K562 (cell line): Measurements from ENCODE around the gene CSN3. TPM values are rescaled to one million over a fixed set of nuclear protein-coding genes. Genes with fewer than 3 reads are reported as not detected.

Experiments used
- ATAC-seq: fragments of 200-7000 bp; cut with Tn5 transposase; 3 replicates; pipeline ENCODE4 v1.9.1; 2020; ENCODE audit warnings: moderate library complexity
- BruUV-seq: library from RNA; stranded (reverse); fragments of 400-500 nt; replicated peaks from 2 replicates; lab custom pipeline; 2021; lab: Mats Ljungman, UMichigan
- CTCF ChIA-PET: fragments of 300-600 bp; formaldehyde crosslinking; extraction: SDS; loops from one replicate; lab custom pipeline; 2021; ENCODE audit warnings: low intra/inter-chr PET ratio; lab: Yijun Ruan, JAX
- POLR2A ChIA-PET: fragments of 300-600, 350-650 bp; sonication (Branson Sonifier 250); formaldehyde crosslinking; extraction: SDS; loops from one replicate; lab custom pipeline; 2021; ENCODE audit warnings: antibody characterized with exemption, inconsistent platforms; lab: Yijun Ruan, JAX
- DNase-seq, 4 experiments: peaks; one replicate each; pipeline versions ENCODE4 v3.0.0 to v3.0.0-alpha.2; 2011 to 2018; ENCODE audit warnings: low spot score in 3 of 4, mixed read lengths in 3 of 4; ENCODE audit errors: extremely low read depth in 1 of 4
- FAIRE-seq: peaks from 2 replicates; lab custom pipeline; 2011; peaks lifted over from hg19 to GRCh38; lab: Jason Lieb, UNC
- H2AFZ ChIP-seq: 2 replicates; pipeline ENCODE4 v1.6.0; 2011; ENCODE audit warnings: low read depth, low read length, control low read depth, inconsistent platforms
- H3K27ac ChIP-seq: fragments of 200-600 bp; 3 replicates; pipeline ENCODE4 v1.8.0; 2011; ENCODE audit warnings: low read depth, mild to moderate bottlenecking, control low read depth, inconsistent platforms, low read length, moderate library complexity, mixed read lengths; ENCODE audit errors: extremely low read depth
- H3K27me3 ChIP-seq, 2 experiments: fragments of 300-600 bp in 1 of 2; 2 replicates in 1 of 2; 3 replicates in 1 of 2; pipeline versions ENCODE4 v1.6.0 to v1.8.0; 2011; ENCODE audit warnings: inconsistent platforms in 2 of 2, low read length in 2 of 2, mild to moderate bottlenecking in 1 of 2, mixed read lengths in 1 of 2, moderate library complexity in 1 of 2; ENCODE audit not compliant: control insufficient read depth in 2 of 2, insufficient read depth in 2 of 2
- H3K36me3 ChIP-seq: fragments of 300-600 bp; 3 replicates; pipeline ENCODE4 v1.8.0; 2011; ENCODE audit warnings: mild to moderate bottlenecking, low read length, inconsistent platforms; ENCODE audit not compliant: control insufficient read depth, insufficient read depth
- H3K4me1 ChIP-seq, 2 experiments: fragments of 200-600 bp in 1 of 2; replicated peaks in 1 of 2; 2 replicates in 1 of 2; 3 replicates in 1 of 2; pipeline versions ENCODE4 v1.5.1 to v1.8.0; 2011; ENCODE audit warnings: inconsistent platforms in 2 of 2, low read length in 2 of 2, mild to moderate bottlenecking in 1 of 2, mixed read lengths in 1 of 2, moderate library complexity in 1 of 2; ENCODE audit not compliant: control insufficient read depth in 2 of 2, insufficient read depth in 2 of 2
- H3K4me2 ChIP-seq: 2 replicates; pipeline ENCODE4 v1.6.1; 2011; ENCODE audit warnings: low read length, control low read depth, inconsistent platforms, mixed read lengths; ENCODE audit not compliant: insufficient read depth
- H3K4me3 ChIP-seq: fragments of 200-600 bp; sonication (generic), shearing (Covaris generic); 2 replicates; pipeline ENCODE4 v1.5.1; 2016; ENCODE audit warnings: control low read depth, inconsistent platforms
- H3K79me2 ChIP-seq: fragments of 200-600 bp; 3 replicates; pipeline ENCODE4 v1.8.0; 2011; ENCODE audit warnings: low read length, inconsistent platforms; ENCODE audit not compliant: control insufficient read depth, insufficient read depth
- H3K9ac ChIP-seq, 2 experiments: 2 replicates each; pipeline versions ENCODE4 v1.6.0 to v1.6.1; 2011; ENCODE audit warnings: low read depth in 2 of 2, low read length in 2 of 2, control low read depth in 1 of 2, inconsistent platforms in 1 of 2, mild to moderate bottlenecking in 1 of 2, mixed read lengths in 1 of 2; ENCODE audit not compliant: insufficient read depth in 1 of 2
- H3K9me1 ChIP-seq: one replicate; pipeline ENCODE4 v1.6.0; 2011; ENCODE audit warnings: inconsistent platforms, mild to moderate bottlenecking, low read length, moderate library complexity; ENCODE audit not compliant: control insufficient read depth, insufficient read depth
- H3K9me3 ChIP-seq: replicated peaks from 2 replicates; pipeline ENCODE4 v1.5.1; 2011; ENCODE audit warnings: low read depth, low read length, inconsistent platforms; ENCODE audit not compliant: control insufficient read depth, insufficient read depth
- H4K20me1 ChIP-seq: replicated peaks from 2 replicates; pipeline ENCODE4 v1.6.1; 2011; ENCODE audit warnings: low read length, inconsistent platforms, mixed read lengths; ENCODE audit not compliant: control insufficient read depth, insufficient read depth
- CGGBP1 ChIP-seq: fragments of 250-450 bp; sonication (Bioruptor Pico); IDR thresholded peaks from 2 replicates; pipeline ENCODE4 v1.9.0; 2021; ENCODE audit warnings: mild to moderate bottlenecking
- FOXP4 ChIP-seq: sonication (generic); formaldehyde crosslinking; IDR thresholded peaks from 2 replicates; pipeline ENCODE4 v1.8.0; 2022; ENCODE audit warnings: mild to moderate bottlenecking, missing genetic modification reagents, borderline replicate concordance
- HLTF ChIP-seq: fragments of 450-650 bp; IDR thresholded peaks from 2 replicates; pipeline ENCODE4 v1.6.1; 2016
- MAFF ChIP-seq: IDR thresholded peaks from 2 replicates; pipeline ENCODE4 v1.6.1; 2012; ENCODE audit warnings: low read length, improper control_type of control experiment
- MCM7 ChIP-seq, 2 experiments: fragments of 450-650 bp; IDR thresholded peaks; 2 replicates each; pipeline ENCODE4 v1.6.1; 2016 to 2018
- MXI1 ChIP-seq: IDR thresholded peaks from 2 replicates; pipeline ENCODE4 v1.6.1; 2011; ENCODE audit warnings: low read depth, mild to moderate bottlenecking, improper control_type of control experiment, low read length
- NONO ChIP-seq, 2 experiments: fragments of 200-400 bp in 1 of 2; fragments of 450-650 bp in 1 of 2; formaldehyde crosslinking in 1 of 2; IDR thresholded peaks; 2 replicates each; pipeline ENCODE4 v1.6.1; 2017; ENCODE audit warnings: low read depth in 2 of 2, mild to moderate bottlenecking in 2 of 2, moderate library complexity in 2 of 2, low read length in 1 of 2
- XRCC3 ChIP-seq: fragments of 450-650 bp; IDR thresholded peaks from 2 replicates; pipeline ENCODE4 v1.6.1; 2017; ENCODE audit warnings: mild to moderate bottlenecking, moderate library complexity
- ZC3H8 ChIP-seq: fragments of 450-650 bp; IDR thresholded peaks from 2 replicates; pipeline ENCODE4 v1.6.1; 2017
- ZNF239 ChIP-seq: fragments of 250-450 bp; sonication (Bioruptor Pico); IDR thresholded peaks from 2 replicates; pipeline ENCODE4 v1.4.0; 2020; ENCODE audit warnings: mild to moderate bottlenecking
- ZNF280B ChIP-seq: fragments of 250-450 bp; sonication (Bioruptor Pico); IDR thresholded peaks from 2 replicates; pipeline ENCODE4 v1.5.1; 2021; ENCODE audit warnings: mild to moderate bottlenecking
- ZNF354B ChIP-seq: fragments of 250-450 bp; sonication (Bioruptor Pico); IDR thresholded peaks from 2 replicates; pipeline ENCODE4 v1.4.0; 2020
- WGBS: fragments of 100-300 bp; shearing (Covaris generic); methylation state at CpG from one replicate; pipeline ENCODE4 v1.1.6; 2016; ENCODE audit warnings: low coverage, mixed read lengths; ENCODE audit not compliant: insufficient coverage; ENCODE audit errors: missing lambda C conversion rate; 5-methylcytosine and 5-hydroxymethylcytosine counted together
- in situ Hi-C: fragments of 300-500 bp; cut with MboI; formaldehyde crosslinking; loops from 4 replicates; pipeline ENCODE4 v1.15.0; 2018; ENCODE audit warnings: inconsistent platforms, mixed read lengths
- intact Hi-C: fragments of 100-400 bp; cut with micrococcal nuclease; formaldehyde crosslinking; loops from 2 replicates; pipeline ENCODE4 v1.14.2; 2022
- polyA plus RNA-seq, 8 experiments: library from polyadenylated mRNA; depleted of rRNA in 4 of 8; stranded (reverse) in 5 of 8; unstranded in 3 of 8; fragments of >200 nt; fragmentation: Nextera tagmentation in 2 of 8; fragmentation: Illumina TruSeq in 1 of 8; extraction: Ambion mirVana in 2 of 8; extraction: Trizol in 1 of 8; gene quantifications; 2 replicates each; pipeline versions ENCODE4 v1.2.1 to v1.2.3, GENCODE V29; 2011 to 2014; ENCODE audit warnings: inconsistent platforms in 1 of 8, missing spikeins in 1 of 8
- total RNA-seq, 7 experiments: library from RNA; depleted of rRNA in 6 of 7; stranded (reverse); fragments of >200 nt in 6 of 7; fragmentation: Illumina TruSeq in 2 of 7; extraction: Trizol in 2 of 7; gene quantifications; 2 replicates each; pipeline versions ENCODE4 v1.2.1 to v1.2.3, GENCODE V29; 2011 to 2021; ENCODE audit warnings: low replicate concordance in 1 of 7

The CSN3 gene
- total and polyA plus RNA-seq, 9 of the 15 experiments (the other 6 are each of a cell fraction or from before 2014, with no cell fraction given) = not detected

GRCh38 chr4:70196857-70197256, 45.5 kb upstream of the CSN3 start:
- no peaks in the 10 kb centered on the region for H3K79me2 ChIP-seq
- no TSS peak for BruUV-seq
- no peak overlapping the region for H3K27ac ChIP-seq
- H3K9me1 ChIP-seq = no peaks in the 10 kb centered on the region
- no peaks in the 10 kb centered on the region for H3K36me3 ChIP-seq
- CTCF ChIA-PET = no interaction called here
- H3K9ac ChIP-seq = no peak overlapping the region
- H3K4me2 ChIP-seq = no peak overlapping the region
- TF ChIP-seq FOXP4 (CRISPR knock-in tag) = no peak
- no peak for TF ChIP-seq HLTF
- TF ChIP-seq ZNF280B = no peak
- no peak for TF ChIP-seq ZNF354B
- TF ChIP-seq MAFF = no peak
- no peak for TF ChIP-seq ZNF239 (CRISPR knock-in tag)
- TF ChIP-seq NONO (IDR thresholded peaks at IDR 0.05; ENCODE audit: low read depth in 2 of 2, low read length in 1 of 2) = no peak
- TF ChIP-seq ZC3H8 = no peak
- no peak for TF ChIP-seq CGGBP1 (CRISPR knock-in tag)
- no peak for TF ChIP-seq MCM7 (IDR thresholded peaks at IDR 0.05)
- no peak for TF ChIP-seq MXI1
- no peak for TF ChIP-seq XRCC3
- H3K4me3 ChIP-seq = no peak overlapping the region
- ATAC-seq (no peak), DNase-seq (no peak), FAIRE-seq (no peak)
- in situ Hi-C loops = no loop called here
- H3K9me3 ChIP-seq = no peaks in the 10 kb centered on the region; the same call in 1 of the 2 replicates
- H3K27me3 ChIP-seq = no peaks in the 10 kb centered on the region
- intact Hi-C loops = no loop called here
- POLR2A ChIA-PET = no interaction called here
- no peak overlapping the region for H2AFZ ChIP-seq
- 0% methylated on average over 2 of the region's 2 CpGs for WGBS
- no peaks in the 10 kb centered on the region for H3K4me1 ChIP-seq
- H4K20me1 ChIP-seq = no peaks in the 10 kb centered on the region
